GM13976 (cell line): ENCODE measurements around the gene C9orf40.

Source experiments
- DNase-seq: peaks from one replicate; pipeline ENCODE4 v3.0.0; 2012; ENCODE audit warnings: low spot score
- CTCF ChIP-seq: IDR thresholded peaks from 2 replicates; pipeline ENCODE4 v1.5.1; 2012; ENCODE audit warnings: borderline replicate concordance, mild to moderate bottlenecking; ENCODE audit not compliant: insufficient read depth; ENCODE audit errors: extremely low read depth, missing control alignments, control extremely low read depth
- in situ Hi-C: fragments of 300-500 bp; cut with MboI; formaldehyde crosslinking; loops from one replicate; pipeline ENCODE4 v1.12.0; 2022; ENCODE audit warnings: low sequenced_read_pairs, mixed read lengths, inconsistent platforms; ENCODE audit not compliant: unreplicated experiment

Gene C9orf40

GRCh38 chr9:74960561-74960960 lies 7.8 kb upstream of the C9orf40 start:
- no peak for DNase-seq
- in situ Hi-C loops = no loop called here
- TF ChIP-seq CTCF = no peak

GRCh38 chr9:74958587-74958986 lies 5.9 kb upstream of the C9orf40 start:
- TF ChIP-seq CTCF = no peak
- no peak for DNase-seq
- in situ Hi-C loops = loop anchor here (10.0 kb wide), 1 partner anchor 126 kb away; the partner anchor contains the start of genes NMRK1 and OSTF1

DNA sequence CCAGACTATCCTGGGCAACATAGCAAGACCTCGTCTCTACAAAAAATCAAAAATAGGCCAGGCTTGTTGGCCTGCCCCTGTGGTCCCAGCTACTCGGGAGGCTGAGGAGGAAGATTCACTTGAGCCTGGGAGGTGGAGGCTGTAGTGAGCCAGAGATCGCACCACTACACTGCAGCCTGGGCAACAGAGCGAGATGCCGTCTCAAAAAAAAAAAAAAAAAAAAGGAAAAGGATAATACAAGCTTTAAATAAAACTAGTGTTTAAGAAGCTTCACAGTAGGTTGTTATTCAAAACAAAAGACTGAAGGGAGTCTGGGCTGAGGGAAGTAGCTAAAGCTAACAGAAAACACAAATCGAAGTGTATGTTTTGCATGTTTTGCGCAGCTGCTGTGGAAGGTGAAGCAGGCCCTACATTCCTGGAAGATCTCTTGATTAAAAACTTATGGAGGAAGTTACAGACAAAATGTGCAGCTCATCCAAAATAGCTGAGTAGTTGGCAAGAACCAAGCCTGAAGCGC lies 581 bp upstream of the C9orf40 start:
- no peak for TF ChIP-seq CTCF
- in situ Hi-C loops = loop anchor here (10.0 kb wide), 1 partner anchor 132 kb away; the partner anchor contains the start of genes NMRK1 and OSTF1
- DNase-seq = no peak

GRCh38 chr9:74951725-74952151 lies 974 bp downstream of the C9orf40 start:
- in situ Hi-C loops = loop anchor here (10.0 kb wide), 1 partner anchor 133 kb away; the partner anchor contains the start of genes NMRK1 and OSTF1
- DNase-seq = peak; percentile 53
- no peak for TF ChIP-seq CTCF

- no peak for DNase-seq
- TF ChIP-seq CTCF = no peak
- in situ Hi-C loops = loop anchor here (10.0 kb wide), 1 partner anchor 134 kb away; the partner anchor contains the start of genes NMRK1 and OSTF1
These were observed 1.5 kb downstream of the C9orf40 start for GRCh38 chr9:74951107-74951720.

GRCh38 chr9:74949859-74950855 lies 2.6 kb downstream of the C9orf40 start:
- in situ Hi-C loops = loop anchor here (10.0 kb wide), 1 partner anchor 135 kb away; the partner anchor contains the start of genes NMRK1 and OSTF1
- DNase-seq = no peak
- TF ChIP-seq CTCF = no peak
